ENCODE data around the gene ARHGAP24.

GRCh38 chr4:85919200-85919887, 444.4 kb downstream of the ARHGAP24 start:
- TF ChIP-seq, protein P1, sequence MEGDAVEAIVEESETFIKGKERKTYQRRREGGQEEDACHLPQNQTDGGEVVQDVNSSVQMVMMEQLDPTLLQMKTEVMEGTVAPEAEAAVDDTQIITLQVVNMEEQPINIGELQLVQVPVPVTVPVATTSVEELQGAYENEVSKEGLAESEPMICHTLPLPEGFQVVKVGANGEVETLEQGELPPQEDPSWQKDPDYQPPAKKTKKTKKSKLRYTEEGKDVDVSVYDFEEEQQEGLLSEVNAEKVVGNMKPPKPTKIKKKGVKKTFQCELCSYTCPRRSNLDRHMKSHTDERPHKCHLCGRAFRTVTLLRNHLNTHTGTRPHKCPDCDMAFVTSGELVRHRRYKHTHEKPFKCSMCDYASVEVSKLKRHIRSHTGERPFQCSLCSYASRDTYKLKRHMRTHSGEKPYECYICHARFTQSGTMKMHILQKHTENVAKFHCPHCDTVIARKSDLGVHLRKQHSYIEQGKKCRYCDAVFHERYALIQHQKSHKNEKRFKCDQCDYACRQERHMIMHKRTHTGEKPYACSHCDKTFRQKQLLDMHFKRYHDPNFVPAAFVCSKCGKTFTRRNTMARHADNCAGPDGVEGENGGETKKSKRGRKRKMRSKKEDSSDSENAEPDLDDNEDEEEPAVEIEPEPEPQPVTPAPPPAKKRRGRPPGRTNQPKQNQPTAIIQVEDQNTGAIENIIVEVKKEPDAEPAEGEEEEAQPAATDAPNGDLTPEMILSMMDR (IDR thresholded peaks at IDR 0.05) = no peak
- no peak for TF ChIP-seq POLR2A (IDR thresholded peaks at IDR 0.05)

Data from ovary (tissue), 3 donors.